MM.1S (cell line): Measurements from ENCODE around the gene RLN3.

Source experiments
- DNase-seq: peaks from one replicate; pipeline ENCODE4 v3.0.0-alpha.2; 2015
- H2AFZ ChIP-seq: fragments of 300-600 bp; sonication (generic); 2 replicates; pipeline ENCODE4 v1.6.0; 2016; ENCODE audit warnings: antibody characterized with exemption, low read length
- H3F3A ChIP-seq: fragments of 300-600 bp; sonication (generic); 2 replicates; pipeline ENCODE4 v1.6.1; 2016; ENCODE audit warnings: mild to moderate bottlenecking, antibody characterized with exemption, low read length, moderate library complexity, mixed read lengths; ENCODE audit not compliant: insufficient read depth
- H3K27ac ChIP-seq: fragments of 300-600 bp; sonication (generic); 2 replicates; pipeline ENCODE4 v1.5.1; 2016; ENCODE audit warnings: mild to moderate bottlenecking, low read length
- H3K27me3 ChIP-seq: fragments of 300-600 bp; sonication (generic); replicated peaks from 2 replicates; pipeline ENCODE4 v1.6.0; 2016; ENCODE audit warnings: low read length; ENCODE audit not compliant: insufficient read depth
- H3K36me3 ChIP-seq: fragments of 300-600 bp; sonication (generic); replicated peaks from 2 replicates; pipeline ENCODE4 v1.6.1; 2016; ENCODE audit warnings: mild to moderate bottlenecking, low read length, mixed read lengths; ENCODE audit not compliant: insufficient read depth
- H3K4me1 ChIP-seq: fragments of 300-600 bp; sonication (generic); 2 replicates; pipeline ENCODE4 v1.6.1; 2016; ENCODE audit warnings: low read length, mixed read lengths
- H3K4me2 ChIP-seq: fragments of 300-600 bp; sonication (generic); 2 replicates; pipeline ENCODE4 v1.6.0; 2016; ENCODE audit warnings: low read depth, low read length
- H3K4me3 ChIP-seq: fragments of 300-600 bp; sonication (generic); 2 replicates; pipeline ENCODE4 v1.5.1; 2016; ENCODE audit warnings: low read length, mixed read lengths
- H3K79me2 ChIP-seq: fragments of 300-600 bp; sonication (generic); 2 replicates; pipeline ENCODE4 v1.6.1; 2016; ENCODE audit warnings: mixed run types, low read length, mixed read lengths
- H3K9ac ChIP-seq: fragments of 300-600 bp; sonication (generic); 2 replicates; pipeline ENCODE4 v1.6.1; 2016; ENCODE audit warnings: low read length, mixed read lengths
- H3K9me2 ChIP-seq: fragments of 300-600 bp; sonication (generic); replicated peaks from 2 replicates; pipeline ENCODE4 v1.6.1; 2016; ENCODE audit warnings: mild to moderate bottlenecking, low read length, mixed read lengths; ENCODE audit not compliant: insufficient read depth
- H3K9me3 ChIP-seq: fragments of 300-600 bp; sonication (generic); replicated peaks from 2 replicates; pipeline ENCODE4 v1.6.1; 2016; ENCODE audit warnings: mild to moderate bottlenecking, low read length, mixed read lengths; ENCODE audit not compliant: insufficient read depth
- H4K20me1 ChIP-seq: fragments of 300-600 bp; sonication (generic); 2 replicates; pipeline ENCODE4 v1.6.1; 2016; ENCODE audit warnings: mild to moderate bottlenecking, low read length, moderate library complexity, mixed read lengths; ENCODE audit not compliant: insufficient read depth
- CTCF ChIP-seq: fragments of 300-600 bp; sonication (generic); IDR thresholded peaks from 2 replicates; pipeline ENCODE4 v1.5.1; 2016; ENCODE audit warnings: antibody characterized with exemption, low read length, mixed read lengths
- EZH2 ChIP-seq: fragments of 300-600 bp; sonication (generic); optimal IDR thresholded peaks from 2 replicates; pipeline ENCODE3; 2017; ENCODE audit warnings: low read depth, mild to moderate bottlenecking, antibody characterized with exemption, low read length, mixed read lengths
- EZH2phosphoT487 ChIP-seq: fragments of 300-600 bp; sonication (generic); IDR thresholded peaks from 2 replicates; pipeline ENCODE4 v1.6.1; 2018; ENCODE audit warnings: antibody characterized with exemption, low read length

RLN3 gene

GRCh38 chr19:14073261-14073924 lies 45.4 kb downstream of the RLN3 start:
- H3K36me3 ChIP-seq, result no peaks in the 10 kb centered on the region
- H3K4me2 ChIP-seq, result peak overlapping the region; percentile 100
- no peaks in the 10 kb centered on the region for H3K9me2 ChIP-seq
- peak overlapping the region; percentile 90 for H3K4me3 ChIP-seq
- DNase-seq, result peak; percentile 83
- peak overlapping the region; percentile 99 for H2AFZ ChIP-seq
- H3K27ac ChIP-seq, result peak overlapping the region; percentile 69; the same call in 1 of the 2 replicates
- peak overlapping the region; percentile 79; the same call in 1 of the 2 replicates for H3K9ac ChIP-seq
- no peak for TF ChIP-seq EZH2phosphoT487
- no peak for TF ChIP-seq EZH2
- TF ChIP-seq CTCF, result no peak
- H3K79me2 ChIP-seq, result peaks cover 7% of the 10 kb centered on the region; the same call in 1 of the 2 replicates
- H3K4me1 ChIP-seq, result peaks cover 3% of the 10 kb centered on the region
- H3K27me3 ChIP-seq, result no peaks in the 10 kb centered on the region
- peaks cover 22% of the 10 kb centered on the region for H3F3A ChIP-seq
- no peaks in the 10 kb centered on the region for H4K20me1 ChIP-seq
- no peaks in the 10 kb centered on the region for H3K9me3 ChIP-seq

- Histone ChIP-seq H3K4me1 (peaks cover 3% of the 10 kb centered on the region), H3K9ac (peak overlapping the region; percentile 53; the same call in 1 of the 2 replicates), H3K4me3 (peak overlapping the region; percentile 86), H2AFZ (peak overlapping the region; percentile 86), H3K36me3 (no peaks in the 10 kb centered on the region), H3K9me3 (no peaks in the 10 kb centered on the region), H3K27me3 (no peaks in the 10 kb centered on the region), H3K79me2 (peaks cover 7% of the 10 kb centered on the region; the same call in 1 of the 2 replicates), H3K27ac (peak overlapping the region; percentile 42; the same call in 1 of the 2 replicates), H4K20me1 (no peaks in the 10 kb centered on the region), H3K9me2 (no peaks in the 10 kb centered on the region), H3F3A (peaks cover 22% of the 10 kb centered on the region), H3K4me2 (peak overlapping the region; percentile 97)
- no peak for TF ChIP-seq CTCF
- no peak for DNase-seq
Observed at GRCh38 chr19:14073925-14074838, 46.2 kb downstream of the RLN3 start.

GRCh38 chr19:14078411-14078810 lies 50.5 kb downstream of the RLN3 start:
- Histone ChIP-seq H3F3A (peaks cover 12% of the 10 kb centered on the region), H3K9ac (no peak overlapping the region), H3K9me3 (no peaks in the 10 kb centered on the region), H3K36me3 (no peaks in the 10 kb centered on the region), H3K27ac (no peak overlapping the region), H3K4me1 (peaks cover 9% of the 10 kb centered on the region), H3K27me3 (no peaks in the 10 kb centered on the region), H3K4me2 (no peak overlapping the region), H3K4me3 (no peak overlapping the region), H3K79me2 (peaks cover 7% of the 10 kb centered on the region; the same call in 1 of the 2 replicates), H4K20me1 (no peaks in the 10 kb centered on the region), H3K9me2 (no peaks in the 10 kb centered on the region), H2AFZ (no peak overlapping the region)
- no peak for DNase-seq
- TF ChIP-seq CTCF (no peak), EZH2phosphoT487 (no peak), EZH2 (no peak)
